GM23338 (cell line): Measurements from ENCODE around the gene CACNA2D1. TPM values are rescaled to one million over a fixed set of nuclear protein-coding genes. Genes with fewer than 3 reads are reported as not detected.

Source experiments
- CTCF ChIP-seq, 2 experiments: fragments of 200-600 bp in 1 of 2; sonication (generic) in 1 of 2; conservative IDR thresholded peaks; 2 replicates each; pipeline versions ENCODE4 v1.5.1 to v1.6.1; 2016 to 2017; ENCODE audit warnings: antibody characterized with exemption in 2 of 2, low read depth in 2 of 2, mild to moderate bottlenecking in 2 of 2, moderate library complexity in 1 of 2
- REST ChIP-seq: IDR thresholded peaks from one replicate; pipeline ENCODE4 v1.6.1; 2018; ENCODE audit warnings: antibody characterized with exemption; ENCODE audit not compliant: unreplicated experiment
- ZNF462 ChIP-seq: fragments of 250-450 bp; sonication (Bioruptor Pico); IDR thresholded peaks from 2 replicates; pipeline ENCODE4 v1.5.0; 2020; ENCODE audit warnings: mild to moderate bottlenecking, moderate library complexity
- polyA plus RNA-seq: library from polyadenylated mRNA; unstranded; fragments of >200 nt; fragmentation: Nextera tagmentation; extraction: Ambion mirVana; gene quantifications from 2 replicates; pipeline ENCODE4 v1.2.1, GENCODE V29; 2016
- total RNA-seq: library from RNA; depleted of rRNA; stranded (reverse); fragments of >200 nt; shearing (Covaris generic); gene quantifications from 2 replicates; pipeline ENCODE4 v1.2.3, GENCODE V29; 2014

The CACNA2D1 gene
- total and polyA plus RNA-seq, 2 experiments from 2014 or later, result 7.0 to 20.4 TPM

GRCh38 chr7:82257118-82257695 is 186.4 kb downstream of the CACNA2D1 start (continued):
- TF ChIP-seq ZNF462 (CRISPR knock-in tag), result no peak
- TF ChIP-seq CTCF (conservative IDR thresholded peaks at IDR 0.05; ENCODE audit: low read depth in 2 of 2), result no peak
- TF ChIP-seq REST, result no peak
